ENCODE data around the gene PLCXD1.
"Not testable (repeated sequence)": the region's sequence is repeated elsewhere in the genome, so short reads cannot be mapped to it uniquely, and the experiment has no call there.

The PLCXD1 gene

GRCh38 chrX:351324-351641, 70.1 kb downstream of the PLCXD1 start:
- DNase-seq (ENCODE audit: low read depth), result not testable (repeated sequence)

GRCh38 chrX:351736-352135, 70.6 kb downstream of the PLCXD1 start:
- DNase-seq (ENCODE audit: low read depth), result no peak

- no peak for DNase-seq (ENCODE audit: low read depth)
These were observed 71.0 kb downstream of the PLCXD1 start for GRCh38 chrX:352181-352580.

- no peak for DNase-seq (ENCODE audit: low read depth)
These were observed 71.6 kb downstream of the PLCXD1 start for GRCh38 chrX:352582-353314.
